Astrocyte (in vitro differentiated cells and primary cell): ENCODE results near the gene GTF3C1. TPM values are rescaled to one million over a fixed set of nuclear protein-coding genes. Genes with fewer than 3 reads are reported as not detected.

Experiments
- DNase-seq: peaks from one replicate; pipeline ENCODE4 v3.0.0-alpha.2; 2010; ENCODE audit warnings: low read depth
- FAIRE-seq: peaks from 2 replicates; lab custom pipeline; 2011; peaks lifted over from hg19 to GRCh38; lab: Jason Lieb, UNC
- H2AFZ ChIP-seq: 2 replicates; pipeline ENCODE4 v1.6.0; 2012; ENCODE audit warnings: low read depth, low read length, inconsistent platforms
- H3K27ac ChIP-seq: 2 replicates; pipeline ENCODE4 v1.5.1; 2011; ENCODE audit warnings: low read depth, low read length, inconsistent platforms
- H3K27me3 ChIP-seq: 2 replicates; pipeline ENCODE4 v1.6.0; 2011; ENCODE audit warnings: low read length, inconsistent platforms; ENCODE audit not compliant: insufficient read depth
- H3K36me3 ChIP-seq: 2 replicates; pipeline ENCODE4 v1.5.1; 2011; ENCODE audit warnings: low read length, inconsistent platforms; ENCODE audit not compliant: insufficient read depth
- H3K4me1 ChIP-seq: 2 replicates; pipeline ENCODE4 v1.5.1; 2011; ENCODE audit warnings: low read length, inconsistent platforms; ENCODE audit not compliant: insufficient read depth
- H3K4me2 ChIP-seq: 2 replicates; pipeline ENCODE4 v1.6.0; 2012; ENCODE audit warnings: low read length, inconsistent platforms
- H3K4me3 ChIP-seq: 2 replicates; pipeline ENCODE4 v1.5.1; 2011; ENCODE audit warnings: low read depth, mild to moderate bottlenecking, low read length, inconsistent platforms; ENCODE audit not compliant: insufficient read depth
- H3K79me2 ChIP-seq: 2 replicates; pipeline ENCODE4 v1.6.0; 2012; ENCODE audit warnings: mild to moderate bottlenecking, low read length, inconsistent platforms; ENCODE audit not compliant: insufficient read depth
- H3K9ac ChIP-seq: 2 replicates; pipeline ENCODE4 v1.6.0; 2012; ENCODE audit warnings: mild to moderate bottlenecking, low read length, inconsistent platforms
- H3K9me3 ChIP-seq: 2 replicates; pipeline ENCODE4 v1.5.1; 2012; ENCODE audit warnings: low read depth, mild to moderate bottlenecking, low read length, inconsistent platforms; ENCODE audit not compliant: insufficient read depth
- H4K20me1 ChIP-seq: 2 replicates; pipeline ENCODE4 v1.6.0; 2012; ENCODE audit warnings: low read length, inconsistent platforms; ENCODE audit not compliant: insufficient read depth
- H3K27ac Mint-ChIP-seq: one replicate; pipeline ENCODE4 v1.8.0; 2021; ENCODE audit warnings: mild to moderate bottlenecking, mixed read lengths; ENCODE audit not compliant: unreplicated experiment
- H3K27me3 Mint-ChIP-seq: one replicate; pipeline ENCODE4 v1.8.0; 2021; ENCODE audit warnings: low read depth, mixed read lengths; ENCODE audit not compliant: unreplicated experiment
- H3K36me3 Mint-ChIP-seq: one replicate; pipeline ENCODE4 v1.8.0; 2021; ENCODE audit warnings: low read depth, mixed read lengths; ENCODE audit not compliant: unreplicated experiment
- H3K4me1 Mint-ChIP-seq: one replicate; pipeline ENCODE4 v1.8.0; 2021; ENCODE audit warnings: low read depth, mixed read lengths; ENCODE audit not compliant: unreplicated experiment
- H3K4me3 Mint-ChIP-seq: one replicate; pipeline ENCODE4 v1.8.0; 2021; ENCODE audit warnings: mild to moderate bottlenecking, moderate library complexity, mixed read lengths; ENCODE audit not compliant: unreplicated experiment
- H3K9me3 Mint-ChIP-seq: one replicate; pipeline ENCODE4 v1.8.0; 2021; ENCODE audit warnings: mild to moderate bottlenecking, mixed read lengths; ENCODE audit not compliant: unreplicated experiment
- CTCF ChIP-seq: IDR thresholded peaks from 2 replicates; pipeline ENCODE4 v1.5.1; 2011; ENCODE audit warnings: low read depth, mild to moderate bottlenecking, inconsistent platforms, low read length, moderate library complexity; ENCODE audit not compliant: insufficient read depth
- EZH2 ChIP-seq: IDR thresholded peaks from 2 replicates; pipeline ENCODE4 v1.6.1; 2012; ENCODE audit warnings: mild to moderate bottlenecking, low read length, inconsistent platforms; ENCODE audit not compliant: insufficient read depth
- total RNA-seq: library from RNA; stranded (reverse); gene quantifications from 2 replicates; pipeline ENCODE4 v1.2.1, GENCODE V29; 2021

Gene GTF3C1
- total RNA-seq, 1 donor from 2014 or later: 103 TPM

- Mint-ChIP-seq H3K36me3 (no peaks in the 10 kb centered on the region), H3K4me1 (no peaks in the 10 kb centered on the region), H3K4me3 (no peak overlapping the region), H3K27ac (no peak overlapping the region), H3K27me3 (peaks cover 4% of the 10 kb centered on the region), H3K9me3 (peaks cover 5% of the 10 kb centered on the region)
- H3K4me1 ChIP-seq: no peaks in the 10 kb centered on the region
- DNase-seq: no peak
- H3K27ac ChIP-seq: no peak overlapping the region
- H3K9me3 ChIP-seq: no peaks in the 10 kb centered on the region
- H4K20me1 ChIP-seq: no peaks in the 10 kb centered on the region
- FAIRE-seq: no peak
- no peak overlapping the region for H3K9ac ChIP-seq
- no peak overlapping the region for H3K4me3 ChIP-seq
- no peaks in the 10 kb centered on the region for H3K27me3 ChIP-seq
- TF ChIP-seq CTCF (no peak), EZH2 (no peak)
- H3K4me2 ChIP-seq: no peak overlapping the region
- no peaks in the 10 kb centered on the region for H3K36me3 ChIP-seq
- H2AFZ ChIP-seq: no peak overlapping the region
- no peaks in the 10 kb centered on the region for H3K79me2 ChIP-seq
Measured at GRCh38 chr16:27414788-27415431, 134.8 kb downstream of the GTF3C1 start.

GRCh38 chr16:27413956-27414355, 135.8 kb downstream of the GTF3C1 start:
- H3K79me2 ChIP-seq: no peaks in the 10 kb centered on the region
- H3K27me3 ChIP-seq: no peaks in the 10 kb centered on the region
- DNase-seq (no peak), FAIRE-seq (no peak)
- TF ChIP-seq CTCF (no peak), EZH2 (no peak)
- H3K36me3 Mint-ChIP-seq: no peaks in the 10 kb centered on the region
- H3K9me3 ChIP-seq: no peaks in the 10 kb centered on the region
- H2AFZ ChIP-seq: no peak overlapping the region
- H3K36me3 ChIP-seq: no peaks in the 10 kb centered on the region
- H3K4me3 ChIP-seq: no peak overlapping the region
- peaks cover 4% of the 10 kb centered on the region for H3K27me3 Mint-ChIP-seq
- H3K4me2 ChIP-seq: no peak overlapping the region
- H3K9ac ChIP-seq: no peak overlapping the region
- H4K20me1 ChIP-seq: no peaks in the 10 kb centered on the region
- H3K27ac Mint-ChIP-seq: no peak overlapping the region
- no peak overlapping the region for H3K27ac ChIP-seq
- H3K4me1 Mint-ChIP-seq: no peaks in the 10 kb centered on the region
- no peaks in the 10 kb centered on the region for H3K4me1 ChIP-seq
- H3K4me3 Mint-ChIP-seq: no peak overlapping the region
- H3K9me3 Mint-ChIP-seq: peaks cover 5% of the 10 kb centered on the region

GRCh38 chr16:27410761-27411160, 139.0 kb downstream of the GTF3C1 start:
- no peak for DNase-seq
- no peaks in the 10 kb centered on the region for H3K36me3 ChIP-seq
- Mint-ChIP-seq H3K4me3 (no peak overlapping the region), H3K27ac (no peak overlapping the region), H3K9me3 (peaks cover 2% of the 10 kb centered on the region), H3K36me3 (no peaks in the 10 kb centered on the region), H3K4me1 (peaks cover 27% of the 10 kb centered on the region), H3K27me3 (peaks cover 4% of the 10 kb centered on the region)
- no peak overlapping the region for H2AFZ ChIP-seq
- H3K4me3 ChIP-seq: no peak overlapping the region
- H3K4me2 ChIP-seq: no peak overlapping the region
- no peak overlapping the region for H3K27ac ChIP-seq
- FAIRE-seq: no peak
- peaks cover 7% of the 10 kb centered on the region for H3K4me1 ChIP-seq
- H3K79me2 ChIP-seq: no peaks in the 10 kb centered on the region
- H3K9ac ChIP-seq: no peak overlapping the region
- H4K20me1 ChIP-seq: no peaks in the 10 kb centered on the region
- TF ChIP-seq CTCF: no peak
- no peaks in the 10 kb centered on the region for H3K9me3 ChIP-seq
- no peaks in the 10 kb centered on the region for H3K27me3 ChIP-seq
